Astrocyte of the cerebellum (primary cell): ENCODE measurements around the gene SH3GL3.

ENCODE experiments used
- DNase-seq: peaks from one replicate; pipeline ENCODE4 v3.0.0-alpha.2; 2011; ENCODE audit warnings: low read depth
- H3K4me3 ChIP-seq: 2 replicates; pipeline ENCODE4 v1.5.1; 2011; ENCODE audit warnings: mild to moderate bottlenecking, low read depth, low read length, moderate library complexity
- in situ Hi-C: cut with HindIII; loops from 2 replicates; pipeline ENCODE4 v1.10.0; 2017; ENCODE audit warnings: low sequenced_read_pairs
- TF ChIP-seq, protein P1 (sequence below): IDR thresholded peaks from 2 replicates; pipeline ENCODE4 v1.5.1; 2012; ENCODE audit warnings: low read length, low read depth, moderate library complexity, mild to moderate bottlenecking; ENCODE audit errors: missing control alignments

Gene SH3GL3

DNA sequence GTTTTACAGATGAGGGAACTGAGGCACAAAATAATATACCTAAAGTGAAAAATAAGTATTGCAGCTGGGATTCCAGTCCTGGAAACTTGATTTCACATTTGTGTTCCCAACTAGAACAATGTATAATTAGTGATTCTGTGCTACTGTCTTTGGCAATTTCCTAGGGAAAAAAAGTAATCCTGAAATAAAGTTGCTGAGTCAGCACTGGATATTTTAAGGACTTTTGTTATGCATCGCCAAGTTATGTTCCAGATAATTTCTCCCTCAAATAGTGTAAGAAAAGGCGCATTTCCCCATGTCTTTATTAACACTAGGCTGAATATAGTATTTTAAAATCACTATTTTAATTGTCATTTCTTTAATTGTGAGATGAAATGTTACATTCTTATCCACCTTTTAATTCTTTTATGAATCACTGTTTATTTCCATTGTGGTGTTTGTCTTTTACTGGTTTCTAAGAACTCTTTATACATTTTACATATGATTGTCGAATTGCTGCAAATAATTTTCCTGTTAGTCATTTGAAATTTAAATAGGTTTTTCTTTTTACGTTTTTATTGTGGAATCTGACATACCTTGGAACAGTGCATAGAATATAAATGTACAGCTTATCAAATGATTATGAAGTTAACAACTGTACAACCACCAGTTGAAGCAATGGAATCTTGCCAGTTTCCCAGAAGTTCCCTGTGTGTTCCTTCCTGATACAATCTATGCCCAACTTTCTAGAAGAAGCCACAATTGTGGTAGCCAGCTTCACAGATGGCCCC is 56.6 kb downstream of the SH3GL3 start:
- no peak overlapping the region for H3K4me3 ChIP-seq
- TF ChIP-seq, protein P1, sequence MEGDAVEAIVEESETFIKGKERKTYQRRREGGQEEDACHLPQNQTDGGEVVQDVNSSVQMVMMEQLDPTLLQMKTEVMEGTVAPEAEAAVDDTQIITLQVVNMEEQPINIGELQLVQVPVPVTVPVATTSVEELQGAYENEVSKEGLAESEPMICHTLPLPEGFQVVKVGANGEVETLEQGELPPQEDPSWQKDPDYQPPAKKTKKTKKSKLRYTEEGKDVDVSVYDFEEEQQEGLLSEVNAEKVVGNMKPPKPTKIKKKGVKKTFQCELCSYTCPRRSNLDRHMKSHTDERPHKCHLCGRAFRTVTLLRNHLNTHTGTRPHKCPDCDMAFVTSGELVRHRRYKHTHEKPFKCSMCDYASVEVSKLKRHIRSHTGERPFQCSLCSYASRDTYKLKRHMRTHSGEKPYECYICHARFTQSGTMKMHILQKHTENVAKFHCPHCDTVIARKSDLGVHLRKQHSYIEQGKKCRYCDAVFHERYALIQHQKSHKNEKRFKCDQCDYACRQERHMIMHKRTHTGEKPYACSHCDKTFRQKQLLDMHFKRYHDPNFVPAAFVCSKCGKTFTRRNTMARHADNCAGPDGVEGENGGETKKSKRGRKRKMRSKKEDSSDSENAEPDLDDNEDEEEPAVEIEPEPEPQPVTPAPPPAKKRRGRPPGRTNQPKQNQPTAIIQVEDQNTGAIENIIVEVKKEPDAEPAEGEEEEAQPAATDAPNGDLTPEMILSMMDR = no peak
- in situ Hi-C loops = no loop called here
- no peak for DNase-seq

DNA sequence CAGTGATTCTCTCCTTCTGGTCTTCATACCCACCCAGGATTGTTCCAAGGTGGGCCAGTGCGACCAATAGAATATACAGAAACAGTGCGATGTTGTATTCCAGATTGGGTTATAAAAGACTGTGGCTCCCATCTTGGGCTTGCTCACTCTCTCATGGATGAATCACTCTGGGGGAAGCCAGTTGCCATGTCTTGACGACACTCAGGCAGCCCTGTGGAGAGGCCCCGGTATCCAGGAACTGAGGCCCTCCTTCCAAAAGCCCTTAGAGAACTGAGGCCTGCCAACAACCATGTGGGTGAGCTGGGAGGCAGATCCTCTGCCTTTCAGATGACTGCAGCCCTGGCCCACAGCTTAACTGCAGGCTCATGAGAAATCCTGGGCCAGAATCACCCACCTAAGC is 57.2 kb downstream of the SH3GL3 start:
- in situ Hi-C loops = no loop called here
- H3K4me3 ChIP-seq = no peak overlapping the region
- DNase-seq = no peak
- TF ChIP-seq, protein P1 = no peak

DNA sequence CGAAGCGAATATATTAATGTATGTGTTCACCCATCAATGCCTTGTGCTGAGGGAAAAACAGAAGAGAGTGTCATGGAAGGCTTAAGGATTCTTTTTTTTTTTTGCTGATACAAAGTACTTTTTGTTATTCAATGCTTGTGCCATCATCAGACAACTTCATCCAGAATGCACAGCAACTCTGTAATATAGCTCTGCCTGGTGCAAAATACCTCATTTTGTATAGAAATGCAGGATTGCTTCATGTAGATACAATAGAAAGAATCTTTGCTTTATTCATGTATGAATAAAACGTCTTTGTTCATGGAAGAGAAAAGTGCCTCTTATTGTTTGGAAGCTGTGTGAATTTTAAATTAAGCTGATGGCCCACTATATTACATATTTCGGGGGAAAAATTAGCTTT is 62.9 kb downstream of the SH3GL3 start:
- TF ChIP-seq, protein P1 = no peak
- no peak for DNase-seq
- in situ Hi-C loops = no loop called here
- H3K4me3 ChIP-seq = no peak overlapping the region

DNA sequence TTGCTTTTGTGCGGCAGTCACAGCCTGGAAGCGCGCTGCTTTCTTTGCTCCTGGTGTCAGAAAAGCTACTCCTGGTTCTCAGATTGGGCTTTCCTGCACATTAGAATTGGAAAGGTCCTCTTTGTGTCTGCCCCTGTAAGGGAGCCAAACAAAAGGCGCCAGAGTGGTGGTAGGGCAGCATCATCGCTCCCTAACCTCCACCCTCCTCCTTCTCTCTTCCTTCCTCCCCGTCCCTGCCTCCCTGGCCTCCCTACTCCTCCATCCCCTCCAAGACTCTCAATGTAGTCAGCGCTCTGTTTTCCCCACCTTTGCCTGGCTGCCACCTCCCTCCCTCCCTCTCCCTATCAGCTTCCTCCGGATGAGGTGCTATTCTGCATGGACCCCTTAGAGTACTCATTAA is 65.3 kb downstream of the SH3GL3 start:
- DNase-seq = no peak
- no peak overlapping the region for H3K4me3 ChIP-seq
- in situ Hi-C loops = no loop called here
- TF ChIP-seq, protein P1 = no peak

DNA sequence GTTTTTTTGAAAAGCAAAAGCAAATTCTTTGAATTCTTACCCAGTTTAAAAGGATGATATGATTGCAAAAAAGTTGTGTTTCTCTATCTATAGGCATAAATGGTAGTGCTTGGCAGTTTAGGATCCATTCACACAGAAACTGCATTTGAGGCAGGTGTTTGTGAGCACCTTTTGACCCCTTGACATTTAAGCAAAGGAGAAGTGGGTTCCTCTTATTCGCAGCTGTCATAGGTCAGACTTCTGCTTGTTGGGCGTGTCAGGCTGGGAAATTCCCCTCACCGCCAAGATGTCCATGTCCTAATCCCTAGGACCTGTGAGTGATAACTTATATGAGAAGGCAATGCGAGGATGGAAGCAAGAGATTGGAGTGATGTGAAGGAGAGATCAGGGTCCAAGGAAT is 67.4 kb downstream of the SH3GL3 start:
- TF ChIP-seq, protein P1 = no peak
- in situ Hi-C loops = no loop called here
- no peak overlapping the region for H3K4me3 ChIP-seq
- no peak for DNase-seq

DNA sequence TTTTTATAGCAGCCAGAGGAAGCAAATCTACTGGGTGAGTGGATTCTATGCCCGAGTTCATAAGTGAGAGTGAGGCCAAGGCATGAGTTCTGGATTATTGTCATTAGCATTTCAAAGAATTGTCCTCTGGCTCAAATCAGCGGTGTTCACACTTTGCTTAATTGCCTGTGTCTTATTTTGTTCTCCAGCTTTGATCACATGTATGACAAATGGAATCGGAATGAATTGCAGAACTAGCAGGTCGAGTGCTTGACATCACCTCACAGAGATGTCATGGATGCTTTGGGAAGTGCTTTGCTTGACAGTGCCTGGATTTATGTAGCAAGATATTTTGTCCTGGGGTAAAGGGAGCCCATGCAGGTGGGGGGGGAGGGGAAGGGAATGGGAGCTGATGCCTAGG is 68.0 kb downstream of the SH3GL3 start:
- DNase-seq = no peak
- TF ChIP-seq, protein P1 = no peak
- H3K4me3 ChIP-seq = no peak overlapping the region
- in situ Hi-C loops = no loop called here

DNA sequence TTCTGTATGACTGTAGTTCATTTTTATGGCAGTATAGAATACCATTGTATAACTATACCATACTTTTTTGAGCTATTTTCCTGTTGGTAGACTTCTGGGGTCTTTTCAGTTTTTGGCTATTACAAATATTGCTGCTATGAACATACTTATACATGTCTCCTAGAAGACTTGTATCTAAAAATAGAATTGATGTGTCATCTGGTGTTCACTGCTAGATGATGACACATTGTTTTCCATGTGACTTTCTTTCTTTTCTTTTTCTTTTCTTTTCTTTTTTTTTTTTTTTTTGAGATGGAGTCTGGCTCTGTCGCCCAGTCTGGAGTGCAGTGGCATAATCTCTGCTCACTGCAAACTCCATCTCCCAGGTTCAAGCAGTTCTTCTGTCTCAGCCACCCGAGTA is 69.8 kb downstream of the SH3GL3 start:
- TF ChIP-seq, protein P1 = no peak
- in situ Hi-C loops = no loop called here
- no peak overlapping the region for H3K4me3 ChIP-seq
- no peak for DNase-seq
